MM.1S (cell line): ENCODE data around the gene ABCB10.

Source experiments
- CTCF ChIP-seq: fragments of 300-600 bp; sonication (generic); IDR thresholded peaks from 2 replicates; pipeline ENCODE4 v1.5.1; 2016; ENCODE audit warnings: antibody characterized with exemption, low read length, mixed read lengths
- EZH2 ChIP-seq: fragments of 300-600 bp; sonication (generic); optimal IDR thresholded peaks from 2 replicates; pipeline ENCODE3; 2017; ENCODE audit warnings: low read depth, mild to moderate bottlenecking, antibody characterized with exemption, low read length, mixed read lengths
- EZH2phosphoT487 ChIP-seq: fragments of 300-600 bp; sonication (generic); IDR thresholded peaks from 2 replicates; pipeline ENCODE4 v1.6.1; 2018; ENCODE audit warnings: antibody characterized with exemption, low read length

DNA sequence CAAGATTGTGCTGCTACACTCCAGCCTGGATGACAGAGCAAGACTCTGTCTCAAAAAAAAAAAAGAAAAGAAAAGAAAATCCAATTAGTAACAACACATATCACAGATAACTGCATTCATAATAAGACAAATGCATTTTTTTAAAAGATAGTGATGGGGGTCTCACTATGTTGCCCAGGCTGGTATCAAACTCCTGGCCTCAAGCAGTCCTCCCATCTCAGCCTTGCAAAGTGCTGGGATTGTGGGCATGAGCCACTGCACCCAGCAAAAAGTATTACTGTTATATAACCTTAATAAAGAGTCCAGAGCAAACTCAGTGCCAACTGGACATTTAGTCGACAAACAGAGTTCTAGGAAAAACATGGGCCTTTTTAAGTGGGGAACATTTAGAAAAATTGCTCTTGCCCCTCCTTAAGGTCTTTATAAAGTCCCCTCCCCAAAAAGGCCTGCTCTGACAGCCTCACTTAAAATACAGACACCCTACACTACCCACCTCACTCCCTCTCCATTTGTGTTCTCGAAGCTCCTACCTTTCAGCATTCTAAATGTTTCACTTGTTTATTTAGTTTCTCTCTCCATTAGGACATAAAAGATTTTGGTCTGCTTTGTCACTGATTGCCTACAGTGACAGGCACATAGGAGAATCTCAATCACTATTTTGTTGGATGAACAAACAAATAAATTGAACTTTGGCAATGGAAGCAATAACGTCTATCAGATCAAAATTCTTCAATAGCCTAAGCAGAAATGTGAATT lies 7.5 kb downstream of the ABCB10 start:
- TF ChIP-seq CTCF (no peak), EZH2 (no peak), EZH2phosphoT487 (no peak)
